Measurements from ENCODE around the gene PHTF2. TPM values are rescaled to one million over a fixed set of nuclear protein-coding genes. Genes with fewer than 3 reads are reported as not detected.

PHTF2 gene
- total and polyA plus RNA-seq, 2 donors (not counting 3 experiments of a cell fraction or from before 2014, with no cell fraction given): 13.3 to 21.4 TPM

GRCh38 chr7:77879272-77879671 lies 80.7 kb downstream of the PHTF2 start:
- no peak overlapping the region for H3K27ac ChIP-seq (ENCODE audit: insufficient read depth, low read depth, low read length)
- FAIRE-seq (no peak), DNase-seq (ENCODE audit: low read depth, low spot score) (no peak)
- ChIA-PET POLR2A (no interaction called here), CTCF (interaction anchor here (0.6 kb wide), 1 partner anchor 99 kb away, joined by 3 read pairs; no protein-coding TSS in a partner anchor)
- no peaks in the 10 kb centered on the region for H3K4me1 ChIP-seq (ENCODE audit: control insufficient read depth, extremely low read depth, insufficient read depth, low read length)
- H3K9ac ChIP-seq (replicated peaks; ENCODE audit: extremely low read depth, insufficient read depth, low read length): no peak overlapping the region
- no peaks in the 10 kb centered on the region for H4K20me1 ChIP-seq (replicated peaks; ENCODE audit: control insufficient read depth, extremely low read depth, insufficient read depth, low read length)
- H3K4me3 ChIP-seq (replicated peaks in 1 of 3; ENCODE audit: insufficient read depth in 1 of 3, low read depth in 1 of 3, low read length in 3 of 3): no peak overlapping the region
- no peaks in the 10 kb centered on the region for H3K9me3 ChIP-seq (replicated peaks; ENCODE audit: control insufficient read depth, insufficient read depth, low read length)
- BruUV-seq (replicated peaks): no TSS peak
- dilution Hi-C loops (cut with MboI; ENCODE audit: extremely low pct_ligation_motif_present, low sequenced_read_pairs): no loop called here
- H3K36me3 ChIP-seq (ENCODE audit: control insufficient read depth in 2 of 2, extremely low read depth in 1 of 2, insufficient read depth in 2 of 2, low read length in 2 of 2): no peaks in the 10 kb centered on the region
- H2AFZ ChIP-seq (ENCODE audit: low read depth, low read length): no peak overlapping the region
- intact Hi-C loops (cut with micrococcal nuclease): no loop called here
- H3K79me2 ChIP-seq (ENCODE audit: control insufficient read depth, insufficient read depth, low read length): no peaks in the 10 kb centered on the region
- H3K27me3 ChIP-seq (ENCODE audit: control insufficient read depth in 2 of 2, insufficient read depth in 2 of 2, low read length in 2 of 2): no peaks in the 10 kb centered on the region
- no peaks in the 10 kb centered on the region for H3K9me1 ChIP-seq (replicated peaks; ENCODE audit: control insufficient read depth, extremely low read depth, insufficient read depth, low read length)
- TF ChIP-seq MYC (IDR thresholded peaks at IDR 0.05; ENCODE audit: low read depth, low read length) (no peak), JUN (IDR thresholded peaks at IDR 0.05; ENCODE audit: borderline replicate concordance, insufficient read depth, insufficient read length, low read depth) (no peak), POLR2A (IDR thresholded peaks at IDR 0.05; ENCODE audit: low read depth, low read length) (no peak)
- TF ChIP-seq, protein P1, sequence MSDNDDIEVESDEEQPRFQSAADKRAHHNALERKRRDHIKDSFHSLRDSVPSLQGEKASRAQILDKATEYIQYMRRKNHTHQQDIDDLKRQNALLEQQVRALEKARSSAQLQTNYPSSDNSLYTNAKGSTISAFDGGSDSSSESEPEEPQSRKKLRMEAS (IDR thresholded peaks at IDR 0.05; ENCODE audit: insufficient read depth, insufficient read length): no peak
- no peak overlapping the region for H3K4me2 ChIP-seq (ENCODE audit: insufficient read depth, low read length)

- ChIA-PET POLR2A (no interaction called here), CTCF (interaction anchor here (0.9 to 1.0 kb wide), 2 partner anchors 15 to 21 kb away, joined by 3 read pairs; no protein-coding TSS in a partner anchor)
- BruUV-seq (replicated peaks): no TSS peak
- Histone ChIP-seq H3K9me1 (replicated peaks; ENCODE audit: control insufficient read depth, extremely low read depth, insufficient read depth, low read length) (no peaks in the 10 kb centered on the region), H3K9ac (replicated peaks; ENCODE audit: extremely low read depth, insufficient read depth, low read length) (no peak overlapping the region), H3K27ac (ENCODE audit: insufficient read depth, low read depth, low read length) (no peak overlapping the region), H3K4me2 (ENCODE audit: insufficient read depth, low read length) (no peak overlapping the region), H3K4me3 (replicated peaks in 1 of 3; ENCODE audit: insufficient read depth in 1 of 3, low read depth in 1 of 3, low read length in 3 of 3) (no peak overlapping the region), H4K20me1 (replicated peaks; ENCODE audit: control insufficient read depth, extremely low read depth, insufficient read depth, low read length) (no peaks in the 10 kb centered on the region), H3K9me3 (replicated peaks; ENCODE audit: control insufficient read depth, insufficient read depth, low read length) (no peaks in the 10 kb centered on the region), H3K79me2 (ENCODE audit: control insufficient read depth, insufficient read depth, low read length) (no peaks in the 10 kb centered on the region), H2AFZ (ENCODE audit: low read depth, low read length) (no peak overlapping the region), H3K27me3 (ENCODE audit: control insufficient read depth in 2 of 2, insufficient read depth in 2 of 2, low read length in 2 of 2) (no peaks in the 10 kb centered on the region), H3K4me1 (ENCODE audit: control insufficient read depth, extremely low read depth, insufficient read depth, low read length) (no peaks in the 10 kb centered on the region), H3K36me3 (ENCODE audit: control insufficient read depth in 2 of 2, extremely low read depth in 1 of 2, insufficient read depth in 2 of 2, low read length in 2 of 2) (no peaks in the 10 kb centered on the region)
- dilution Hi-C loops (cut with MboI; ENCODE audit: extremely low pct_ligation_motif_present, low sequenced_read_pairs): no loop called here
- TF ChIP-seq JUN (IDR thresholded peaks at IDR 0.05; ENCODE audit: borderline replicate concordance, insufficient read depth, insufficient read length, low read depth): no peak
- TF ChIP-seq POLR2AphosphoS5 (IDR thresholded peaks at IDR 0.05; ENCODE audit: insufficient read depth, low read depth, low read length): no peak
- TF ChIP-seq, protein P1 (IDR thresholded peaks at IDR 0.05; ENCODE audit: insufficient read depth, insufficient read length): no peak
- TF ChIP-seq POLR2A (IDR thresholded peaks at IDR 0.05; ENCODE audit: low read depth, low read length): no peak
- no peak for TF ChIP-seq GATA2 (IDR thresholded peaks at IDR 0.05; ENCODE audit: insufficient read depth, insufficient read length, low read depth, low read length)
- TF ChIP-seq FOS (IDR thresholded peaks at IDR 0.05; ENCODE audit: borderline replicate concordance, insufficient read depth, low read length): no peak
- TF ChIP-seq, protein P2, sequence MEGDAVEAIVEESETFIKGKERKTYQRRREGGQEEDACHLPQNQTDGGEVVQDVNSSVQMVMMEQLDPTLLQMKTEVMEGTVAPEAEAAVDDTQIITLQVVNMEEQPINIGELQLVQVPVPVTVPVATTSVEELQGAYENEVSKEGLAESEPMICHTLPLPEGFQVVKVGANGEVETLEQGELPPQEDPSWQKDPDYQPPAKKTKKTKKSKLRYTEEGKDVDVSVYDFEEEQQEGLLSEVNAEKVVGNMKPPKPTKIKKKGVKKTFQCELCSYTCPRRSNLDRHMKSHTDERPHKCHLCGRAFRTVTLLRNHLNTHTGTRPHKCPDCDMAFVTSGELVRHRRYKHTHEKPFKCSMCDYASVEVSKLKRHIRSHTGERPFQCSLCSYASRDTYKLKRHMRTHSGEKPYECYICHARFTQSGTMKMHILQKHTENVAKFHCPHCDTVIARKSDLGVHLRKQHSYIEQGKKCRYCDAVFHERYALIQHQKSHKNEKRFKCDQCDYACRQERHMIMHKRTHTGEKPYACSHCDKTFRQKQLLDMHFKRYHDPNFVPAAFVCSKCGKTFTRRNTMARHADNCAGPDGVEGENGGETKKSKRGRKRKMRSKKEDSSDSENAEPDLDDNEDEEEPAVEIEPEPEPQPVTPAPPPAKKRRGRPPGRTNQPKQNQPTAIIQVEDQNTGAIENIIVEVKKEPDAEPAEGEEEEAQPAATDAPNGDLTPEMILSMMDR (IDR thresholded peaks at IDR 0.05; ENCODE audit: extremely low read depth in 1 of 2, insufficient read depth in 1 of 2, low read depth in 1 of 2, low read length in 2 of 2): no peak
- no peak for TF ChIP-seq EZH2 (IDR thresholded peaks at IDR 0.05; ENCODE audit: borderline replicate concordance, low read depth, low read length, severe bottlenecking)
- intact Hi-C loops (cut with micrococcal nuclease): no loop called here
- no peak for FAIRE-seq
- no peak for DNase-seq (ENCODE audit: low read depth, low spot score)
Observed at GRCh38 chr7:77881871-77882270, 83.3 kb downstream of the PHTF2 start.
